Left cardiac atrium (tissue), 4 donors: Measurements from ENCODE around the gene POLA2. TPM values are rescaled to one million over a fixed set of nuclear protein-coding genes. Genes with fewer than 3 reads are reported as not detected.

Experiments
- ATAC-seq, 2 donors: fragments of 200-7000 bp; cut with Tn5 transposase; one replicate each; pipeline ENCODE4 v1.9.1; 2020; ENCODE audit warnings: mild to moderate bottlenecking in 2 of 2, moderate library complexity in 2 of 2
- DNase-seq: peaks from one replicate; pipeline ENCODE4 v3.0.0-alpha.2; 2020
- intact Hi-C, 2 donors: fragments of 100-400 bp; cut with DNase I; formaldehyde crosslinking; loops; one replicate each; pipeline versions ENCODE4 v1.14.1 to v1.15.1; 2022 to 2023
- total RNA-seq, 2 donors: library from RNA; stranded (reverse); fragmentation: NEBNext Ultra II Directional; extraction: Animal tissue kit (Norgen Biotek cat#: 25700); gene quantifications; one replicate each; pipeline ENCODE4 v1.2.1, GENCODE V29; 2021
- donor health status: DM: no; HTN: yes; CAD: no.
- donor health status: DM: no; HTN: yes; CAD: no; lungs with severe emphysema.
- donor health status: DM: yes; HTN: yes; CAD: no.
- donor health status: Dilated cardiomyopathy.

POLA2 gene
- total RNA-seq, 2 donors from 2014 or later = 5.3 to 7.3 TPM

- intact Hi-C loops = no loop called here
- ATAC-seq (no peak), DNase-seq (no peak)
These were observed 39.0 kb downstream of the POLA2 start for GRCh38 chr11:65300621-65301275.

GRCh38 chr11:65301491-65302329 is 39.9 kb downstream of the POLA2 start:
- ATAC-seq (peak; percentile 46 to 57), DNase-seq (peak; percentile 70)
- intact Hi-C loops = no loop called here

DNA sequence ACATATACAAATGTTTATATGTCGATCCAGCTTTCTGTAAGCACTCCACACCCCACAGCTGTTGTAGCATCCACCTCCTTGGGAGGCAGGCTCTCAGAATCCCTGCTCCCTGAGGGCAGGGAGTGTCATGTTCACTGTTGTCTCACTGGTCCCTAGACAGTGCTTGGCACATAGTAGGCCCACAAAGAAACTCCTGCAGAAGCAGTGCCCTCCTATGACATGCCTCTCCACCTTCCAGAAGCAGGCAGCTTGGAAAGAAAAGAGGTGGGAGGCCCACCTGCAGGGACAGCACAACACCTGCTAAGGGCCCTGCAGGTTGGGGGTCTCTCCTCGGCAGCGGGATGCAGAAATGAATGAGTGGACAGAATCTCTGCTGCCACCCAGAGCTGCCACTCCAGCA is 41.8 kb downstream of the POLA2 start:
- DNase-seq (no peak), ATAC-seq (no peak)
- intact Hi-C loops = no loop called here

DNA sequence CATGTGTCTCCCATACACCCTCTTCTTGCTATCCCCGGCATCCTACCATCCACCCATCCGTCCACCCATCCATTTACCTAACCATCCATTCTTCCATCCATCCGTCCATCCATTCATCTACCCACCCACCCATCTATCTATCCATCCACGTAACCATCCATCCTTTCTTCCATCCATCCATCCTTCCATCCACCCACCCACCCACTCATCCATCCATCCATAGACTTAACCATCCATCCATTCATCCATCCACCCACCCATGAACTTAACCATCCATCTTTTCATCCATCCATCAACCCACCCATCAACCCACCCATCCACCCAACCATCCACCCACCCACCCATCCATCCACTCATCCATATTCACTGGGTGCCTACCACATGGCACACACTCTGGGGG is 42.3 kb downstream of the POLA2 start:
- intact Hi-C loops = no loop called here
- DNase-seq (no peak), ATAC-seq (no peak)

DNA sequence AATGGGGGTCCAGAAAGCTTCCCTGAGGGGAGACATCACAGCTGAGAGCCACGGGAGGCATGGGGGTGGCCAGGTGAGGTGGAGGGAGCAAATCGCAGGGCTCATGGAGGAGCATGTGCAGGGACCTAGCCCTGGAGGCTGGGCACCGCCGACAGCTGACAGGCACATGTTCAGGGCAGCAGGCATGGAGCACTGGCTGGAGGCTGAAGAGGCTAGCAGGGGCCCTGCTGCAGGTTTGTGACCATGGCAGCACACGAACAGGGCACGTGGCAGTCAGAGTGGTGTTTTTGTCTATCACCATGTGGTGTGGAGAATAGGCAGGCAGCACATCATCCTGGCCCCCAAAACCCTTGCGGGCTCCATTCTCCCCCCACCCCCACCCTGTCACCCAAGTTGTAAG is 42.9 kb downstream of the POLA2 start:
- ATAC-seq (no peak), DNase-seq (no peak)
- intact Hi-C loops = no loop called here

DNA sequence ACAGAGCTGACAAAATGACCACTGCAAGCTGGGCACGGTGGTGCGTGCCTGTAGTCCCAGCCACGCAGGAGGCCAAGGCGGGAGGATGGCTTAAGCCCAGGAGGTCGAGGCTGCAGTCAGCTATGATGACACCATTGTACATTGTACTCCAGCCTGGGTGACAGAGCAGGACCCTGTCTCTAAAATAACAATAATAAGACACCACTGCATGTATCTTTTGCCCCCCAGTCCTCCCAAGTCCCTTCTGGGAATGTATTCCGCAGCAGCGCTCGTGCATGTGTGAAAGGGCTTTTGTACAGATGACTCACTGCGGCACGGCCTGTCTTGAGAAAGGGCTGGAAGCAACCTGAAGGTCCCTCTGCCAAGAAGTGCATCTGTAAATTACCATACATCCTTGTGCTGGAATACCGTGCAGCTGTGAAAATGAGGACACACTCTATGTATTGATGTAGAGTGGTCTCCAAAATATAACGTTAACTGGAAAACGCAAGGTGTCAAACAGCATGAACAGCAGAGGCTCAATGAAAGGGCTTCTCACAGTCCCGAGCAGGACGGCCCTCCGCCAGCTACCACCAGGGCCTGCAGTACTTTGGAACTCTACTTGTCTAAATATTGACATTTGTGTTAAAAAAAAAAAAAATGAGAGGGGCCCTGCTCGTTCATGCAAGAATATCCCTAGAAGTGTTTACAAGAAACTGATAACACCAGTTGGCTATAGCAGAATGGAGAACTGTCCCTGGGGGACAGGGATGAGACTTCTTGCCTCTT is 43.9 kb downstream of the POLA2 start:
- intact Hi-C loops = no loop called here

DNA sequence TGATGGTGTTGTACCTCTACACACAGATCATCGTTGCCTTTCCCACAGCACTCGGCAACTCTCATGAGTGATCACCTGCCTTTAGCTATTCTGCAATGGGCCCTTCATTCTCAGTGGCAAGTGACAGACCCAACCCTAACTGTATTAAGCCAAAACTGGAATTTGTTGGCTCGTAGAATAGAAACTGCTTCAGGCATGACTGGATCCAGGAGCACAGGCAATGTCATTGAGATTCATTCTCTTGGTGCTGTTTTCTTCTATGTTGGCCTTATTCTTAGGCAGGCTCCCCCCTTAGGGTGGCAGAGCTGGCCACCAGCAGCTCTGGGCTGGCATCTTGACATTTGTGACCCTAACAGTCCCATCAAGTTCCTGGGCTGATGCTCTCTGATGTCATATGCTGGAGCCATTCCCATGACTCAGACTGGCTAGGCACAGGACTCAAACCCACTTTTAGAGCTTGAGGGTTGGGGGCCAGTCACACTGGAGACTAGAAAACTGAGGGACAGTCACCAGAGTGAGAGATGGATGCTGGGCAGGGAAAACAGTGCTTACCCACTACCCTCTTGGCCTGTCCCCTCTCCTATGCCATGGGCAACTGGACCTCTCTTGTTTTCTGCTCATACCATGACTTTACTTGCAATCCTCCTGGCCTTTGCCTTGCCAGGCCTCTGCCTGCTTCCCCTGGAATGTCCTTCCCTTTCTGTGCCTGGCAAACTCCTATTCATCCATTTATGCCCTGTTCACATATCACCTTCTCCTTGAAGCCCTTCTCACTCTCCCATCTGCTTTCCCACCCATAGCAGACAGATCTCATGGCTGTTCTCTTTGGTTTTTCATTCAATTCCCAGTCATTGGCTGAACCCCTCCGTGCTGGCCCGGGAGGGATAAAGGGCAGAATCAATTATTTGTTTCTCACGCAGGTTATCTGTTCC is 45.8 kb downstream of the POLA2 start:
- intact Hi-C loops = no loop called here
- no peak for ATAC-seq
- no peak for DNase-seq

More for the DNA sequence above, 43.9 kb downstream of the POLA2 start:
- no peak for ATAC-seq
- no peak for DNase-seq

- intact Hi-C loops = no loop called here
- DNase-seq (peak; percentile 62), ATAC-seq (peak; percentile 33 to 66)
These were observed 46.6 kb downstream of the POLA2 start for GRCh38 chr11:65308281-65308891.

GRCh38 chr11:65309006-65309405 is 47.2 kb downstream of the POLA2 start:
- intact Hi-C loops = no loop called here
- DNase-seq (peak; percentile 61), ATAC-seq (peak; percentile 19 to 21)

GRCh38 chr11:65310215-65310614 is 48.5 kb downstream of the POLA2 start:
- DNase-seq = peak; percentile 49
- intact Hi-C loops = no loop called here
- ATAC-seq = no peak

DNA sequence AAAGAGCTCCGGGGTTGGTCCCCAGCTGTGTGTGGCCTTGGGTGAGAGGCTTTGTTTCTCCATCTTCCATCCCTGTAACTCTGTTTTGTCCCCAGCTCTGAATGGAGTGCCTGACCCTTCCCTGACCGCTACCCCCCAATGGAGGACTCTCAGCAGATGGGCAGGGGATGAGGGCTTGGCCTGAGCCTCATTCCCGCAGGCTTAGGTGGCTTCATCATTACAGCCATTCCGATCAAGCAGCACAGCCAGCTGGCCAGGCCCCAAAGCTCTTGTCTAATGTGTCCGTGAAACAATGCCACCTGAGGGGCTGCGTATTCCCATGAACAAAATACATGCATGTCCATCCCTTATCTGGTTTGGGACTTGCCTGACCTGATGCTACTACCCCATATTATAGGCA is 49.0 kb downstream of the POLA2 start:
- no peak for DNase-seq
- no peak for ATAC-seq
- intact Hi-C loops = no loop called here

DNA sequence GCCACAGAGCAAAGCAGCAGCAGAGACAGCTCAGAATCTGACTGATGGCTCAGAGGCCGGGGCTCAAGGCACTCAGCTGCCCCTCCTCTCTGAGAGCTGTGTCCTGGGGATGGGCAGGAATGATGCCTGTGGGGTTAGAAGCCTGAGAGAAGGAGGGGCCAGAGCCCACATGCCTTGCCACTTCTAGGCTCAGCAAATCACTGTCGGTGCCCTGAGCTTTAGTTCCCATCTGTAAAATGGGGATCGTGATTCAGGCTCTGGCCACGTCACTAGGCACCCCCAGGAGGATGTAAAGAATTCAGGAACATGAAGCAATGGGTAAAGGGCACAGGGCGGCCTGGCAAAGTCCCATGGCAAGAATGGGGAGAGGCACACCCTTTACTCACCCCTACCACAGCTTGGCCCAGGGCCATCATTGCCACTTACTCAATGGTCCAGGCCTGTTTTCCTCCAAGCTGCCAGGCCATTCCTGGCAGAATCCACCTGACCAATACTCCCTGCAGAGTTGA is 49.5 kb downstream of the POLA2 start:
- ATAC-seq (no peak), DNase-seq (peak; percentile 70)
- intact Hi-C loops = no loop called here

DNA sequence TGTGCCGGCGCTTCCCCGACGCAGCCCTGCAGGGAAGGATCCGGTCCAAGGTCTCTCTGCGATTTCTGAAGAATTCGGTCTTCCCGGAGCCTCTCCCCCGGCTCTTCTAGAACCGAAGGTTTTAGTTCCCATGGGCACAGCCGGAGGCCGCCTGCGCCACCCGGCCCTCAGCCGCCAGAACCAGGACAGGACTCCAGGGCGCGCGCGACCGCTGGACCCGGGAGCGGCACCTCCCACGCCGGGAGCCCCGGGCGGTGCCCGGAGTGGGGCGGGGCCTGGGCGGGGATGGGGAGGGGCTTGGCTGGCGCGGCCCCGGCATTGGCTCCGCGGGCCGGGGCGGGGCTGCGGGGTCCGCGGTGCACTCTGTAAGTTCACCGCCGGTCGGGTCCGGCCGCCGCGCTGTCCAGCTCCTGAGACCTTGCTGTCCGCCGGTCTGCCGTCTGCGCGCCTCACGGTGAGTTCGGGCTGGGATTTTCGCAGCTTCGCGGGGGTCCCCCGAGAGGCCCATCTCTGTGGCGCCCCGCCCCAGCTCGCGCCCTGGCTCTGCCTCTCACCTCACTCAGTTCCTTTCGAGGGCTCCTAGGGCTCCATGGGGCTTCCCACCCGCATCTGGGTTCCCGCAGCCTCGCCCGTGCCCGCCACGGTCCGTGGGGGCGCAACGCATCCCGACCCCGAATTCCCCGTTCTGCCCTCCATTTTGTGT is 52.9 kb downstream of the POLA2 start, which contains the start of gene CDC42EP2:
CDC42EP2 (plus strand) TSS at position 366 of the 703 bp plus-strand sequence. CDS start 6,033 bp downstream, outside the sequence.
- ATAC-seq (peak; percentile 94 to 95), DNase-seq (peak; percentile 90)
- intact Hi-C loops = loop anchor here (1.0 to 5.0 kb wide), 2 partner anchors 39 to 42 kb away; no protein-coding TSS in a partner anchor

DNA sequence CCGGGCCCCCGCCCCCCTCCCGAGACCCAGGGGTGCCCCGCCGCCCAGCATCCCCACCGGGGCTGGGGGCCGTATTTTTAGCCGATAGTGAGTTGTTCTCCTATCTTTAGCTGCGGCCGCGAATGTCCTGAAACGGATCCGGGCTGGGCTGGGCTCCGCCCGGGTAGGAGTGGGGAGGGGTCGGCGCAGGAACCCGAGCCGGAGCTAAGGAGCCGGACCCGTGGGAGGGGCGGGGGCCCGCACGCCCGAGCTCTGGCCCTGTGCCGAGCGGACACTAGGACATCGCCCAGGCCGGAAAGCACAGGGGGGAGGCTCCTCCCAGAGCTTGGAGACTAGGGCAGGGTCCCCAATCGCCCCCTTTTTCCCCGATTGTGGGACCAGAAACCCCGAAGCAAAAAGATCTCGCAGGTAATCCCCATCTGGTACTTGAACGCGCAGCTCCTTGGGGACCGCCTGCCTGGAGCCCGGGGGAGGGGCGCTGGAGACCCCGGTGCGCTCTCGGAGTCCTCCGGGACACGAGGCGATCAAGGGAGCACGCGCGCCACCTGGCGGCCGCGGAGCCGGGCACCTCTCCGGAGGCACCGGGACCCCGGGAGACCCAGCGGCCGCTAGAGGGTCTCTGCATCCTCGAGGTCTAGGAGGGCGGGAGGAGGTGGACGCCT is 53.6 kb downstream of the POLA2 start:
- intact Hi-C loops = loop anchor here (1.0 to 5.0 kb wide), 2 partner anchors 40 to 43 kb away; no protein-coding TSS in a partner anchor
- ATAC-seq (peak; percentile 68 to 72), DNase-seq (peak; percentile 89)

DNA sequence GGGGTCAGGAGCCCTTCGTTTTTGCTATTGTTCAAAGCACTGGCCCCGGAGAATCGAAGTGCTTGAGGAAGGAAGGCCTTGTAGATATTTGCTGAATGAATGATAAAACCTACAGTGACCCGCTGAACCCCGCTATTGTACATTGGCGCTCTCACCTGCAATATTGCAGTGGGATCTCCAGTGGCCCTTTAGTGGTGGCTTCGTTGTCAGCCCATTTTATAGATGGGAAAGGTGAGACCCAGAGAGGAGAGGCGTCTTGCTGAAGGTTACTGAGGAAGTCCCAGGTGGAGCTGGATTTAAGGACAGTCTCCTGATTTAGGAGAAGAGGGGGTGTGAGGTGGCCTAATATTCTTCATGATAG is 54.1 kb downstream of the POLA2 start:
- no peak for ATAC-seq
- DNase-seq = no peak
- intact Hi-C loops = loop anchor here (1.0 to 5.0 kb wide), 2 partner anchors 41 to 44 kb away; no protein-coding TSS in a partner anchor

DNA sequence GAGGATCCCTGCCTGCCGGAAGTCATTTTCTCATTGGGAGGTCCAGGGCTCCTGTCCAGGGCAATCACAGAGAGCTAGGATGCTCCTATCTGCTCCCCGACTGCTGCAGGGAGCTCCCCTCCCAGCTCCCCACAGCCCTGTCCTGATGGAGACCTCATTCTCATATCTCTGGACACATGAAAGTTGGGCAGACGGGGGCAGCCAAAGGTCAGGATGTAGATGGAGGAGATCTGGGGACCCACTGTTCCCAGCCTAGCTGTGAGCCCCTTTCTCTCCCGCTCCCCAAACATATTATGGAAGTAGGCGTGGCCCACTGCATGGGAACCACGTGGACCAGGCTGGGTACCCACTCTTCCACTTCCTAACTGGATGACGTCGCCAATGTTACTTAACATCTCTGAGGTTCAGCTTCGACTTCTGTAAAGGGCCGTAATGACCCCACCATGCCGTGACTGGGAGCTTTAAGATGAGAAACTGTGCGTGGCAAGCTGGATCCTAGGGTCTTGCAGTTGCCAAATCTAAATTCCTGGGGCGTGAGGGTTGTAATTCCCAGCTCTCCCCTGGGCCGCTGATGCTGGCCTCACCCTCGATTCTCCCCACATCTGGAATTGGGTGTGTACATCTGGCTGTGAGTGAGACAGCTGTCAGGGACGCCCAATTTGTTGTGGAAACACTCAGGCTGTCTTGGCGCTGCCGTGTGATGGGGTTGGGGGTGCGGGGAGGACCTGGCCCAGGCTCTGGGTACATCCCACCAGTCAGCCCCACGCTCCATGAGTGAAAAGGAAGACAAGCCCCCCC is 54.7 kb downstream of the POLA2 start:
- intact Hi-C loops = loop anchor here in 1 of 2 donors (5.0 kb wide), 1 partner anchor 44 kb away; no protein-coding TSS in a partner anchor
- ATAC-seq = peak; percentile 2 to 18
- peak; percentile 60 for DNase-seq
